ENCODE measurements around the gene CPM. TPM values are rescaled to one million over a fixed set of nuclear protein-coding genes. Genes with fewer than 3 reads are reported as not detected.

Gene CPM
- total RNA-seq, 1 donor from 2014 or later, result 224 TPM

DNA sequence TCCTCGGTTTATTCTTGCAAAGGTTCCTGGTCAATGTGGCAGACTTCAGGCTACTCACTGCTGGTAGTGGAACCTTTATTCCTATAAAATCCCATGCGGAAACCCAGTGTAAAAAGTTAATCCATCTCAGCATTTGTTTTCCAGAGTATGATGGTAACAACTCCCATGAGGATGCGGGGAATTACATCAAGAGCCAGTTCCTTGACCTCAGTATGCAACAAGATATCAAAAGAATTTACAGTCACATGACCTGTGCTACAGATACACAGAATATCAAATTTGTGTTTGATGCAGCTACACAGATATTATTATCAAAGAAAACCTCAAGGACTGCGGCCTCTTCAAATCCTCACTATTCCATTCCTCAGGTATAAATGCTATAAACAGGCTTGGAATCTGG lies 19.3 kb downstream of the CPM start:
- TF ChIP-seq, protein P1, sequence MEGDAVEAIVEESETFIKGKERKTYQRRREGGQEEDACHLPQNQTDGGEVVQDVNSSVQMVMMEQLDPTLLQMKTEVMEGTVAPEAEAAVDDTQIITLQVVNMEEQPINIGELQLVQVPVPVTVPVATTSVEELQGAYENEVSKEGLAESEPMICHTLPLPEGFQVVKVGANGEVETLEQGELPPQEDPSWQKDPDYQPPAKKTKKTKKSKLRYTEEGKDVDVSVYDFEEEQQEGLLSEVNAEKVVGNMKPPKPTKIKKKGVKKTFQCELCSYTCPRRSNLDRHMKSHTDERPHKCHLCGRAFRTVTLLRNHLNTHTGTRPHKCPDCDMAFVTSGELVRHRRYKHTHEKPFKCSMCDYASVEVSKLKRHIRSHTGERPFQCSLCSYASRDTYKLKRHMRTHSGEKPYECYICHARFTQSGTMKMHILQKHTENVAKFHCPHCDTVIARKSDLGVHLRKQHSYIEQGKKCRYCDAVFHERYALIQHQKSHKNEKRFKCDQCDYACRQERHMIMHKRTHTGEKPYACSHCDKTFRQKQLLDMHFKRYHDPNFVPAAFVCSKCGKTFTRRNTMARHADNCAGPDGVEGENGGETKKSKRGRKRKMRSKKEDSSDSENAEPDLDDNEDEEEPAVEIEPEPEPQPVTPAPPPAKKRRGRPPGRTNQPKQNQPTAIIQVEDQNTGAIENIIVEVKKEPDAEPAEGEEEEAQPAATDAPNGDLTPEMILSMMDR (IDR thresholded peaks at IDR 0.05), result no peak
- Histone ChIP-seq H3K4me3 (no peak overlapping the region), H3K4me1 (peaks cover 12% of the 10 kb centered on the region), H3K27me3 (ENCODE audit: low read depth) (no peaks in the 10 kb centered on the region), H3K27ac (no peak overlapping the region), H3K36me3 (peaks cover 18% of the 10 kb centered on the region), H3K9me3 (no peaks in the 10 kb centered on the region)
- DNase-seq (no peak), ATAC-seq (no peak)
- intact Hi-C loops (cut with DNase I), result no loop called here

GRCh38 chr12:68912916-68913315 lies 20.1 kb downstream of the CPM start:
- H3K36me3 ChIP-seq, result peaks cover 19% of the 10 kb centered on the region
- H3K27me3 ChIP-seq (ENCODE audit: low read depth), result no peaks in the 10 kb centered on the region
- peaks cover 12% of the 10 kb centered on the region for H3K4me1 ChIP-seq
- H3K4me3 ChIP-seq, result no peak overlapping the region
- peak in 1 of 2 donors; percentile 22 for ATAC-seq
- no peak for DNase-seq
- no peaks in the 10 kb centered on the region for H3K9me3 ChIP-seq
- TF ChIP-seq, protein P1 (IDR thresholded peaks at IDR 0.05), result no peak
- intact Hi-C loops (cut with DNase I), result no loop called here
- H3K27ac ChIP-seq, result no peak overlapping the region

DNA sequence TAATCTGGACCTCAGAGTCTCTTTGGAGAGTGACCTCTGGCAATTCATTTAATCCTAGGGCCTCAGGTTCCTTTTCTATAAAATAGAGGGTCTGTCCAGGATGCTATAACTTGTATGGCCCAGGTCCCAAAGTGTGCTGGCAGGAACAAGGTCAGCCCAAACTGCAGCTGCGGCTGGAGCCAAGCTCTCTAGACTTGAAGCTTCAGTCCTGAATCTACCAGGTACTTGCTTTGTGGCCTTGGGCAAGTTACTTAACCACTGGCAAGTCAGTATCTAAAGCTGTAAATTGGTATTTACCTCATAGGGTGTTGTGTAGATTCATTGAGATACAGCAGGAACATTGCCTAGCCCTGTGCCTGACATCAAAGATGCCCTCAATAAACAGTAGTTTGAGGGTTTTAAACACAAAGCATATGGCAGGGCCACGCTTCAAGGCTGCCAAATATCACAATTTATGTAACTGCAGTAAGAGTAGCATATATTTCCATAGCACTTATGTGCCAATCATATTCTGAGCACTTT lies 21.7 kb downstream of the CPM start:
- intact Hi-C loops (cut with DNase I), result no loop called here
- Histone ChIP-seq H3K4me3 (no peak overlapping the region), H3K27ac (no peak overlapping the region), H3K9me3 (no peaks in the 10 kb centered on the region), H3K36me3 (peaks cover 19% of the 10 kb centered on the region), H3K4me1 (peaks cover 12% of the 10 kb centered on the region), H3K27me3 (ENCODE audit: low read depth) (no peaks in the 10 kb centered on the region)
- ATAC-seq (no peak), DNase-seq (no peak)
- TF ChIP-seq, protein P1 (IDR thresholded peaks at IDR 0.05), result no peak

DNA sequence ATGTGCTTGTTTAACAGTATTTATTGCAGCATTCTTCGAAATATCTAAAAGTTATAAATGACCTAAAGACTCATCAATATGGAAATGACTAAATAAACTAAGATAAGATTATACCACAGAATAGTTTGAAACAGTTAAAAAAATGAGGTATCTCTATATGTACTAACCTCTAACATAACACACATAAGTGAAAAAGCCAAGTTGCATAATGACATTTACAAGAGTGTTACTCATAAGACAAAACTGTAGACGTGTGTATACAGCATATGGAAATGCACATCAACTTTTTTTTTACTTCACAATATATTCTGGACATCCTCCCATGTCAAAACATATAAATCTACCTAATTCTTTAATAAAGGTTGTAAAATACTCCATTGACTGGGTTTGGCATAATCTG lies 22.8 kb downstream of the CPM start:
- no peak overlapping the region for H3K4me3 ChIP-seq
- TF ChIP-seq, protein P1 (IDR thresholded peaks at IDR 0.05), result no peak
- ATAC-seq, result no peak

DNA sequence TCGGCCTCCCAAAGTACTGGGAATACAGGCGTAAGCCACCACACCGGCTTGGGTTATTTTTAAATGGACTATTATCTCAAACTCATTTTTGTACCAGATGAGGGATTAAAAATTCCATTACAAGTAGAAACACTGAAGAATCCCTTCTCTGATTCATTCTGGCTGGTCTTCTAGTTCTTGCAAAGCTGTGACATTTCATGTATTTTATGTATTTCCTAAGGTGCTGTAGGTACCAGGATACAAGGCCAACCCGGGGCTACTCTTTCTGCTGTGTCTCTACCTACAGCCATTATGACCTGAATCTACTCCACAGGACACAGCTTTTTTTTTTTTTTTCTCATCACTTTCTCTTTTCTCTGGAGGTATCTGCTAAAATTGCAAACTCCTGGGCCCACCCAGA lies 24.9 kb downstream of the CPM start:
- H3K27me3 ChIP-seq (ENCODE audit: low read depth), result no peaks in the 10 kb centered on the region
- intact Hi-C loops (cut with DNase I), result no loop called here
- no peak overlapping the region for H3K4me3 ChIP-seq
- peaks cover 18% of the 10 kb centered on the region for H3K4me1 ChIP-seq
- TF ChIP-seq, protein P1 (IDR thresholded peaks at IDR 0.05), result no peak
- H3K36me3 ChIP-seq, result peaks cover 8% of the 10 kb centered on the region
- no peaks in the 10 kb centered on the region for H3K9me3 ChIP-seq
- ATAC-seq, result no peak
- no peak overlapping the region for H3K27ac ChIP-seq
- DNase-seq, result no peak

More for the DNA sequence above, 22.8 kb downstream of the CPM start:
- no peaks in the 10 kb centered on the region for H3K9me3 ChIP-seq
- intact Hi-C loops (cut with DNase I), result no loop called here
- no peak for DNase-seq
- peaks cover 16% of the 10 kb centered on the region for H3K36me3 ChIP-seq
- H3K27ac ChIP-seq, result no peak overlapping the region
- H3K4me1 ChIP-seq, result peaks cover 17% of the 10 kb centered on the region
- H3K27me3 ChIP-seq (ENCODE audit: low read depth), result no peaks in the 10 kb centered on the region
